Measurements from ENCODE around the gene BIRC3. TPM values are rescaled to one million over a fixed set of nuclear protein-coding genes. Genes with fewer than 3 reads are reported as not detected.

The BIRC3 gene
- total RNA-seq, 4 donors from 2014 or later: 5.2 to 8.1 (median 7.7) TPM

- TF ChIP-seq, protein P1, sequence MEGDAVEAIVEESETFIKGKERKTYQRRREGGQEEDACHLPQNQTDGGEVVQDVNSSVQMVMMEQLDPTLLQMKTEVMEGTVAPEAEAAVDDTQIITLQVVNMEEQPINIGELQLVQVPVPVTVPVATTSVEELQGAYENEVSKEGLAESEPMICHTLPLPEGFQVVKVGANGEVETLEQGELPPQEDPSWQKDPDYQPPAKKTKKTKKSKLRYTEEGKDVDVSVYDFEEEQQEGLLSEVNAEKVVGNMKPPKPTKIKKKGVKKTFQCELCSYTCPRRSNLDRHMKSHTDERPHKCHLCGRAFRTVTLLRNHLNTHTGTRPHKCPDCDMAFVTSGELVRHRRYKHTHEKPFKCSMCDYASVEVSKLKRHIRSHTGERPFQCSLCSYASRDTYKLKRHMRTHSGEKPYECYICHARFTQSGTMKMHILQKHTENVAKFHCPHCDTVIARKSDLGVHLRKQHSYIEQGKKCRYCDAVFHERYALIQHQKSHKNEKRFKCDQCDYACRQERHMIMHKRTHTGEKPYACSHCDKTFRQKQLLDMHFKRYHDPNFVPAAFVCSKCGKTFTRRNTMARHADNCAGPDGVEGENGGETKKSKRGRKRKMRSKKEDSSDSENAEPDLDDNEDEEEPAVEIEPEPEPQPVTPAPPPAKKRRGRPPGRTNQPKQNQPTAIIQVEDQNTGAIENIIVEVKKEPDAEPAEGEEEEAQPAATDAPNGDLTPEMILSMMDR (IDR thresholded peaks at IDR 0.05; ENCODE audit: low read depth): no peak
Measured at GRCh38 chr11:102295045-102295444, 22.2 kb upstream of the BIRC3 start.

- TF ChIP-seq, protein P1 (IDR thresholded peaks at IDR 0.05; ENCODE audit: low read depth): no peak
Measured at GRCh38 chr11:102302241-102302640, 15.0 kb upstream of the BIRC3 start.

DNA sequence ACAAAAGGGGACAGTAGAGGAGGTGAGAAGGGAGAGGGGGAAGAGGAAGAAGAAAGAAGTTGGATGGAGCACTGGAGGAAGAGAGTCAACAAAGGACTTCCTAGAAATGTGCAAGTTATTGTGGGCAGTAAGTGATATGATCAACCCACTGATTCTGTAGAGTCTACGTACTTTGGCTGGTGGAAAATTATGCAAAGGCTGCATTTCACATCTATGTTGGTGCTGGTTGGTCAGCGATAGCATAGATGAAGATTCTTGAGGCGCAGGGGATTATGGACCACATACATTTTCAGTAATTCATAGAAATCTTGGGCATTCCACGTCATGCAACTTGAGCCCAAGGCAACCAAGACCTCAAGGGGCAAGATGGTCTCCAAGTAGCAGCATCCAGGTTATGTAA, 12.6 kb upstream of the BIRC3 start:
- TF ChIP-seq, protein P1 (IDR thresholded peaks at IDR 0.05; ENCODE audit: low read depth): no peak

DNA sequence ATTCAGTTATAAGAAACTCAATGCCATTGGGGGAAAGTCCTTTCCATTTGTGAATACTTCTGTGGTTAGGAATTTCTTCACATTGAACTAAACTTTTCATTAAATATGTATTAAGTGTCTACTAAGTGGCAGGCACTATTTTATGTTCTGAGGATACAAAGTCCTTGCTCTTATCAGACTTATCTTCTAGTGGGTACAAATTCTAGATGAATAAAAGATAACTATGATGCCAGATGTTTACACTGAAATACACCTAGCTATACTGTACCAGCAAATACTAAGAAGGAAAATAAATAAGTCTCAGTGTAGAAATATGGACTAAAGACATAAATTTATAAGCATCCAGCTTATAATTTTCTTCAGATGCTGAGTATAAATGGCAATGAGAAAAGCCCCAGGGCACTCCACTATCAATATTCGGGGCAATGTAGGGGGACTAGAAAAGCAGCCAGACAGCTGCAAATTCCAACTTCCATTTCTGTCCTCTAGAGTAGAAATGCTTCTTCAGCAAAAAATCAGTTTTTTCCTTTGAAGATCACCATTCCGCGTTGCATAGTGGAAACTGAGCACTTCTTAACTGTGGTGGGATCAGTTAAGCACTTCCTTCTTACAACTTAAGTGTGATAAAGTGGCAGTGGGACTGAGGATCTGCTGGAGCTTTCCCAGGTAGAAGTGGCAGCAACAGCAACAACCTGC, 11.8 kb upstream of the BIRC3 start:
- TF ChIP-seq, protein P1 (IDR thresholded peaks at IDR 0.05; ENCODE audit: low read depth): no peak

- TF ChIP-seq, protein P1 (IDR thresholded peaks at IDR 0.05; ENCODE audit: low read depth): no peak
Measured at GRCh38 chr11:102306048-102306597, 11.2 kb upstream of the BIRC3 start.

DNA sequence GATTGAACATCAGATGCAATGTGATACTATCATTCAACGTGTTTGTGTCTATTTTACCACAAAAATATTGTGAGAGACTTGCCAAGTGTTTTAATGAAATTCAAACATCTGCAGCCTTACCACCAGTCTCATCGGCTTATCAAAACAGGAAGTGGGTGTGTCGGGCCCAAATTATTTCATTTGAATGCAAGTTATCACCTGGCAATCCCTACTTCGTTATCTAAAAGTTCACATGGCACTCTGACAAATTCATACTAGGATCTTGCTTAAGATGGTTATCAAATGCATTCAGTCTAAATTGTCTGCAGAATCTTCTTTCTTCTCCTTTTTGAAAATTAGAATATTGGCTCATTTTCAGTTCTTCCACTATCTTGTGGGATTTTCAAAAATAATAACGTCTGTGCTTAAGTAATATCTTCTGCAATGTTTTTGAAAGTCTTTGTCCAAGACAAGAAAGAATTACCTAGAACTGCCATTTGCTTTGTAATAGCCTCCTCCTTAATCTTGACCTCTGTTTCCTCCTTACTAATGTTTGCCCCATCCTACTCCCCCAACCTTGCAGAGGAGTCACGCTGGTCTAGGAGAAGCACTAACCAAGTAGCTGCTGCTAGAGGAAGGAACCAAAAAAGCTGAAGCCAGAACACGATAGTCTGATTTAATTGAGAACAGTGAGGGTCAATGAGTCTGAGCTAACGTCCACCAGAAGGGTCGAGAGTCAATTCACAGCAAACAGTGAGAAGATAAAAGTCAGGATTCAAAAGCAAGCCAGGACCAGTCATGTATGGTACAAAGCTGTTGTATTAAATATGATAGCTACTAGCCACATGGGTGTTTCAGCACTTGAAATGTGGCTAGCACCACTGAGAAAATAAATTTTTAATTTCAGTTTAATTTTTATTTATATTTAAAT, 10.2 kb upstream of the BIRC3 start:
- TF ChIP-seq, protein P1 (IDR thresholded peaks at IDR 0.05; ENCODE audit: low read depth): no peak

DNA sequence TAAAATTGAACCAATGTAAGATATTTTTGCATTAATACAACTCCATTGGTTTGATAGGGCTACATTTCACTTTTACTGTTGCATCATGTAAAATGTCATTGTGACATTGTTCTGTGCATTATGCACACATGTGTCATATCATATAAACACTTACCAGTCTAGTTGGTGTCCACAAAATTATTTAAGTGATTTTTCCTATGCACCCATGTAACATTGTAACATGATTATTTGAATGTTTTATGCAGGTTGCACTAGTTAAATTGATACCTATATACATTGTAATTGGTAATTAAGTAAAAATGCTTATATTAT, 9.6 kb upstream of the BIRC3 start:
- TF ChIP-seq, protein P1 (IDR thresholded peaks at IDR 0.05; ENCODE audit: low read depth): no peak
